Retinal pigment epithelial cell (primary cell): ENCODE data around the gene SENP2.

Experiments
- DNase-seq: peaks from one replicate; pipeline ENCODE4 v3.0.0-alpha.2; 2010; ENCODE audit warnings: low read depth
- H3K4me3 ChIP-seq: 2 replicates; pipeline ENCODE4 v1.5.1; 2011; ENCODE audit warnings: mild to moderate bottlenecking, low read length, control low read depth, moderate library complexity
- TF ChIP-seq, protein P1 (sequence below): conservative IDR thresholded peaks from 2 replicates; pipeline ENCODE4 v1.5.1; 2011; ENCODE audit warnings: low read depth, low read length, control low read depth, inconsistent platforms

Gene SENP2

DNA sequence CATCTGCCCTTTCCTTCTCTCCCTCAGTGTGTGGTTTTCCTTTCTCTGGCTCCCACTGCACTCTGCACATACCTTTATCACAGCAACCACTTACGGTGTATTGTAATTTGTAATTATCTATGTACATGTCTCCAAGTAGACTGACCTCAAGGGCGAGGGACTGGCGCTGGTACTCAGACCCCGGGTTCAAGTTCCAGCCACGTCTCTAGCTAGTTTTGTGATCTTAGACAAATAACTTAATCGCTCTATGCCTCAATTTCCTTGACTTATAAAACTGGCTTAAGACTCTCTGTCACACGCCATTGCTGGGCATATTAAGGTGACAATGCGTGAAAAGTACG is 607 bp upstream of the SENP2 start:
- DNase-seq = no peak
- TF ChIP-seq, protein P1, sequence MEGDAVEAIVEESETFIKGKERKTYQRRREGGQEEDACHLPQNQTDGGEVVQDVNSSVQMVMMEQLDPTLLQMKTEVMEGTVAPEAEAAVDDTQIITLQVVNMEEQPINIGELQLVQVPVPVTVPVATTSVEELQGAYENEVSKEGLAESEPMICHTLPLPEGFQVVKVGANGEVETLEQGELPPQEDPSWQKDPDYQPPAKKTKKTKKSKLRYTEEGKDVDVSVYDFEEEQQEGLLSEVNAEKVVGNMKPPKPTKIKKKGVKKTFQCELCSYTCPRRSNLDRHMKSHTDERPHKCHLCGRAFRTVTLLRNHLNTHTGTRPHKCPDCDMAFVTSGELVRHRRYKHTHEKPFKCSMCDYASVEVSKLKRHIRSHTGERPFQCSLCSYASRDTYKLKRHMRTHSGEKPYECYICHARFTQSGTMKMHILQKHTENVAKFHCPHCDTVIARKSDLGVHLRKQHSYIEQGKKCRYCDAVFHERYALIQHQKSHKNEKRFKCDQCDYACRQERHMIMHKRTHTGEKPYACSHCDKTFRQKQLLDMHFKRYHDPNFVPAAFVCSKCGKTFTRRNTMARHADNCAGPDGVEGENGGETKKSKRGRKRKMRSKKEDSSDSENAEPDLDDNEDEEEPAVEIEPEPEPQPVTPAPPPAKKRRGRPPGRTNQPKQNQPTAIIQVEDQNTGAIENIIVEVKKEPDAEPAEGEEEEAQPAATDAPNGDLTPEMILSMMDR = no peak
- H3K4me3 ChIP-seq = peak overlapping the region; percentile 77

GRCh38 chr3:185586686-185587039 is 568 bp downstream of the SENP2 start:
- peak overlapping the region; percentile 77 for H3K4me3 ChIP-seq
- TF ChIP-seq, protein P1 = no peak
- DNase-seq = no peak

- no peak overlapping the region for H3K4me3 ChIP-seq
- TF ChIP-seq, protein P1 = no peak
- DNase-seq = no peak
These were observed 8.0 kb downstream of the SENP2 start for GRCh38 chr3:185594073-185594472.

DNA sequence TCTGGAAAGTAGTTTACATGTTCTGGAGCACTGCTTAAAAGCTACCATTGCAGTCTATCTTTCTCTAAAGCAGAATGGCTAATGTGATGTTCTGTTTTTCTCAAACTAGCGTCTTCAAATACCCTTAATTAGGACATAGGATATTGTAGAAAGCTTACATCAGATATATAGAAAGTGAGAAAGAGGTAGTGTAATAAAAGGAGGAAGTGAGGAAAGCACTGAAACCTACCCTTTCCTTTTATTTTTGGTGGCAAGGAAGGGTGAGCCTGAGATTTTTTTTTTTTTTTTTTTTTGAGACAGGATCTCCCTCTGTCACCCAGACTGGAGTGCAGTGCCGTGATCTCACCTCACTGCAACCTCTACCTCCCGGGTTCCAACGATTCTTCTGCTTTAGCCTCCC is 9.4 kb downstream of the SENP2 start:
- no peak for DNase-seq
- no peak overlapping the region for H3K4me3 ChIP-seq
- TF ChIP-seq, protein P1 = no peak

GRCh38 chr3:185605566-185605965 is 19.5 kb downstream of the SENP2 start:
- TF ChIP-seq, protein P1 = no peak
- no peak for DNase-seq
- H3K4me3 ChIP-seq = no peak overlapping the region

GRCh38 chr3:185606196-185606595 is 20.1 kb downstream of the SENP2 start:
- TF ChIP-seq, protein P1 = no peak
- H3K4me3 ChIP-seq = no peak overlapping the region
- no peak for DNase-seq

DNA sequence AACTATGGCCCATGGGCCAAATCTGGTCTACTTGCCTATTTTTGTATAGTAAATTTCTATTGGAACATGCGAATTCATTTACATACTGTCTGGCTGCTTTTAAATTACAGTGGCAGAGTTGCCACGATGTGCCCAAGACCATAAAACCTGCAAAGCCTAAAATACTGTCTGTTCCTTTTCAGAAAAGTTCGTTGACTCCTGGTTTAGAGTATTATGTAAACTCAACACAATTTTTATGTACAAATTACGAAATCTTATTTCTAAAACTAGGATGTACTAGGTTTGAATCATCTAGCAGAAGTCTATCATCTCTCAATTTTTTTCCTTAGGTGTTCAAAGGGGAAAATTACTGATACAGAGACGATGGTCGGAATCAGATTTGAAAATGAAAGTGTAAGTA is 26.9 kb downstream of the SENP2 start:
- H3K4me3 ChIP-seq = no peak overlapping the region
- no peak for DNase-seq
- TF ChIP-seq, protein P1 = no peak
